GM21515 (cell line): ENCODE measurements around the gene ARMH3.

Experiments used
- ATAC-seq: cut with Tn5 transposase; IDR thresholded peaks from one replicate; pipeline ENCODE4 v1.9.1; 2021; ENCODE audit not compliant: unreplicated experiment

Gene ARMH3

GRCh38 chr10:101902032-101902819 is 153.7 kb downstream of the ARMH3 start:
- no peak for ATAC-seq

DNA sequence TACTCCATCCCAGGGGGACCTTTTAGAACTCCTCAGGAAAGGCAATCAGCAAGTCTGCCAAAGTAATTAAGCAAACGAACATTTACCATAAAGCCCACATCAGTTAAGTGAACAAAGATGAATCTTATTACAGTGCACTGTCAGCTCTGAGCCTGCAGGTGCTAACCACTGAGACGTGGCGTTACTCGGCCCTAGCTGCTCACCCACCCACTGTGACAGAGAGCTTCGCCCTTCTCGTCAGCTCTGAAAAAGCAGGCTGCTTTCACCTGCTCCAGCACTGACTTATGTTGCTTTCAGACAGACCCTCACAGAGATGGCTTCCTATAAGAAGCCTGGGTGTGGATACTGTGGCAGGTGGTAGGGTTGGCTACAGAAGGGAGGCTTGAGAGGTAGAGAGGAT is 154.6 kb downstream of the ARMH3 start:
- ATAC-seq, result peak; percentile 68

GRCh38 chr10:101897633-101898032 is 158.3 kb downstream of the ARMH3 start:
- no peak for ATAC-seq

GRCh38 chr10:101896225-101896877 is 159.6 kb downstream of the ARMH3 start:
- no peak for ATAC-seq

- no peak for ATAC-seq
Observed at GRCh38 chr10:101895781-101896180, 160.2 kb downstream of the ARMH3 start.

- no peak for ATAC-seq
Observed at GRCh38 chr10:101894742-101895141, 161.2 kb downstream of the ARMH3 start.

DNA sequence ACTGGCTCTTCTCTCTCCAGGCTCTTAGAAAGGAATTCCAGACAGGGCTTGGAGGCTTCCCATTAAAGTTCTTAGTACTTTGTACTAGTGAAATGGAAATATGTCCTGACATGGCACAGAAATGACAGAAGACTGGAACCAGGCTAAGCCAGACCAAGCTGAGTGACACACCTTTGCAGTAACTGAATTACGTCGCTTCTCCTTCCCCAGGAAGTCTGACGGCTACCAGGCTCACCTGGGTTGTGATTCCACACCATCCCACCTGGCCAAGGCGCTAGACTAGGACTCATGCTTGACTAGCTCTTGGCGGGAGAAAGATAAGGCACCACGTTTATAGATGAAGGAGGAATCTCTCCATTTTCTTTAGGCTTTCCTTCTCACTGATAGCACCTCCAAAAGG is 161.7 kb downstream of the ARMH3 start:
- ATAC-seq, result no peak

- no peak for ATAC-seq
Observed at GRCh38 chr10:101893510-101894120, 162.4 kb downstream of the ARMH3 start.

DNA sequence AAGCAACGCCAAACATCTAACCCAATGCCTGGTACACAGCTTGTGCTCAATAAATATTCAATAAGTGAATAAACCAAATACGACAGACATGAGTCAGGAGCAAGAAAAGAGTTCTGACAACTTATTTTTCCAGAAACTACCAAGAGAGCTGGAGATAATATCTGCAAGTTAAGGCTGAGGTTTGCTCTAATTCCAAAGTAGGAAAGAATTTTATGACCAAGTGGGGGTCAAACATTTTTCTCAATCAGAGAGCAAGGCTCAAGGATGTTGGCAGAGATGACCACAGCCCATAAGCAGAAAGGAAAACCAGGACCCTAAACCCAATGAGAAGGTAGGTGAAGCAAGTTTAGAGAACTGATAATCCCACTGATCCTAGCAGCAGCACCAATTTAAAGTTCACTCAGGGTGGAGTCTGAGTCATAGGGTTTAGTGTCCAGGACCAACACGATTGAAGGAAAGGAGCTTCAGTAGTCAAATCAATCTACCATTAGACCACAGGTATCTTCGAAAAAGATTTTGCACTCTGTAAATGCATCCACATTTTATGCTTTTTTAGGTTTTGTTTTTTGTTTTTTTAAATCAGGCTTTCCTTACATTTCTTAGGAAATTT is 163.1 kb downstream of the ARMH3 start:
- ATAC-seq, result no peak

GRCh38 chr10:101889256-101890210 is 166.4 kb downstream of the ARMH3 start:
- no peak for ATAC-seq

GRCh38 chr10:101888251-101888949 is 167.6 kb downstream of the ARMH3 start:
- no peak for ATAC-seq

DNA sequence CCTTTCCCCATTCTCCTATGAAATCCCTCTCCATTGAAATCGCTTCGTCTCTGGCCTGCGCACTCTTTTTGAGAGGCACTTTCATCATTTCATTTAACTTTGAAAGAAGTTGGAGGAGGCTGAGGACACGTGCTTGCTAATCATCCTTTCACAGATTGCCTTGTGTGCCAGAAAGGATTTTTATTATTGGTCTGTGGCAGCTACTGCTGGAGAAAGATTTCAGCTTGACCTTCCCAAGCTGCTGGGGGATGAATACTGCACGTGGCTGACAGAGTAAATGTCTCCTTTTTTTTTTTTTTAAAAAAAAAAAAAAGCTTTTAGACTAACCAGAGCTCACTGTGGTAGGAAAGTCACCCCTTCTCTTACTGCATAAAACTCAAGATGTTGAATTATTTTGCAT is 168.2 kb downstream of the ARMH3 start:
- ATAC-seq, result no peak

DNA sequence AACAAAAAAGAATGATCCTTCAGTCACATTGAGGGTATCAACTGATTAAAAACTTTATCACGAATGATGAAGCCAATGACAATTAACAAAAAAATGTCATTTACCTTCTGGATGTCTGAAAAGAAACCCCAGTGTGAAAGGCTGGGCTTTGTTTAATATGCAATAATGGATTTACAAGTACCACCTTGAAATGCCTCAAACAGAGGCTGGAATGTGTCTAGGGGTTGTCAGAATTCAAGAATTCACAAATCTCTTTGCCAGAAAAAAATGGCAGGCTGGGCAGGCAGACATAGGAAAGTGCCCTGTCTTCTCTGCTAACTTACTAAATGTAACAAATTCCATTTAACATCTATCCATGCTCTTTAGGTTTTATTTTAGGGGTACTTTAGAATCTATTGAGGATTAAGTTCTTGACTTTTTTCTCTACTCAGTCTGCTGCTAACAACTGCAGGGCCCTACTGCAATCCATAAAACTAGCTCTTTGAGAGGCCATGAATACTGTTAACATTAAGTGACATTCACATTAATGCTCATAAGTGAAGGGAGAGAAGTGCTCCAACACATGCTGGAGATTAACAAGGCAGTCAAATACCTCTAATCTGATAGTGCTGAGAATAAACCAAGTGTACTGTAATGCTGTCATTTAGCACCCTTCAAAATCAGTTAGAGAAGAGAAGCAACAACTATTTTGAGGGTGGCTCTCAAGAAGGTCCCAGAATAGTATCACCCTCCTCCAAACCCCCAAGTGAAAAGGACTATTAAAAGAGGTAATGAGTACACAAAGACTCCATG is 169.3 kb downstream of the ARMH3 start:
- no peak for ATAC-seq

DNA sequence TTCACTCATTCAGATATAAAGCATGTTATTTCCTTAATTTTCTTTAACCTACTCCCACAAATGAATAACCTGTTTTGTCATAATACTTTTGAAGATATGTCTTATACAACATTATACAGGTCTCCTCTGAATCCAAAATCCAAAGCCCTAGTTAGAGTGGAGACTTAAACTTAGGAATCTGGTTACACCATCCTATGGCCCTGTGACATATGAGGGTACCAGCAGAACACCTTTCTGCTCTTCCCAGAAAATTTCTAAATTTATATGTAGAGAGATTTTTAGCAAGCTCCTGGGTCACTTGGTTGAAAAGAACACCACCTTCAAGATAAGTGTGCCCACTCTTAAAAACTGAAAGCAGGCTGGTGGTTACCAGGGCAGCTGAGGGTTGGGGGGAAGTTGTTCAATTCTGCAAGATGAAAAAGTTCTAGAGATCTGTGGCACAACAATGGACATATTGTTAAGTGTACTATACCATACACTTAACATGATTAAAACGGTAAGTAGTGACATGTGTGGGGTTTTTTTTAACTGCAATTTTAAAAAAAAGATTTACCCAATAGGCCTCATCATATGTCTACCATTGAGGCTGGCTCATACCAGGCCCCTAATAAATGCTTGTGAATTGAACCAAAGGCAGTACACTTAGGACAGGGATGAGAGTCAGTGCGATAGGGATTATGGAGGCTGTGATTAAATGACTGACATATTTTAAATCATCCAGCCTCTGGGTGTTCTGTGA is 174.8 kb downstream of the ARMH3 start:
- no peak for ATAC-seq

GRCh38 chr10:101880232-101880573 is 175.8 kb downstream of the ARMH3 start:
- ATAC-seq, result no peak

DNA sequence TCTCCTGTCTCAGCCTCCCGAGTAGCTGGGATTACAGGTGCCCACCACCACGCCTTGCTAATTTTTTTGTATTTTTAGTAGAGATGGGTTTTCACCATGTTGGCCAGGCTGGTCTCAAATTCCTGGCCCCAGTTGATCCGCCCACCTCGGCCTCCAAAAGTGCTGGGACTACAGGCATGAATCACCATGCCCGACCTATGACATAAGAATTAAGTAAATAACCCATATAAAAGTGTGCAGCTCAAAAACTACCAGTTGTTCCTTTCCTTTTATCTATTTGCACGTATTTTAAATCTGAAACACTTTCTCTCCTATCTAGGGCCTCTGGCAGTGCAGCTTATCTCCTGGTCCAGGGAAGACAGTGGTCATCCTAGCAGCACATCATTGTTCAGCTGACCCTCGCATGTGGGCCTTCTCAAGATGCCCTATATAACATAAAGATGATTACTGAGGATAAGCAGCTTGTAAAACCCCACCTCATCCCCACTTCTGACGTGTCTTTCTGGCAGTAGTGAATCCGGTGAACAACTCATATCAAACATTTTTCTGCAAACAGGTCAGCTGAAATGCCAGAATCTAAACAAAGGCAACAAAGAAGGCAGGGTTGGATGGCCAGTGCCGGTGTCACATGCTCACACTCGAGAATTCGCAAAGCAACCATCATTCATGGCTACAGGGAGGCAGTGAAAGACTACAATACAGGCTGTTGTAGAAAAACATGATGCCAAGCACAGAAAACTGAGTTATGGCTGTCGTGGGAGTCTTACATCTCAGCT is 176.3 kb downstream of the ARMH3 start:
- no peak for ATAC-seq

GRCh38 chr10:101878869-101879268 is 177.1 kb downstream of the ARMH3 start:
- no peak for ATAC-seq
